ENCODE results near the gene ZBTB16. TPM values are rescaled to one million over a fixed set of nuclear protein-coding genes. Genes with fewer than 3 reads are reported as not detected.

ZBTB16 gene
- total RNA-seq, 4 donors from 2014 or later = 10.4 to 137 (median 18.8) TPM

- TF ChIP-seq CTCF (IDR thresholded peaks at IDR 0.05) (no peak), POLR2A (IDR thresholded peaks at IDR 0.05) (no peak)
- no peak for DNase-seq
- Histone ChIP-seq H3K27ac (no peak overlapping the region), H3K36me3 (no peaks in the 10 kb centered on the region), H3K27me3 (peaks cover 0 to 36% (median 0%) of the 10 kb centered on the region in 4 donors), H3K9me3 (no peaks in the 10 kb centered on the region), H3K4me1 (no peaks in the 10 kb centered on the region), H3K4me3 (no peak overlapping the region)
- intact Hi-C loops (cut with DNase I) = no loop called here
- 85 to 94% methylated on average over 5 of the region's 5 CpGs for WGBS, 2 donors
Measured at GRCh38 chr11:114270531-114271270, 211.2 kb downstream of the ZBTB16 start.

GRCh38 chr11:114271316-114271715, 211.8 kb downstream of the ZBTB16 start:
- DNase-seq = no peak
- Histone ChIP-seq H3K9me3 (no peaks in the 10 kb centered on the region), H3K27ac (no peak overlapping the region), H3K4me1 (no peaks in the 10 kb centered on the region), H3K36me3 (no peaks in the 10 kb centered on the region), H3K4me3 (no peak overlapping the region), H3K27me3 (peaks cover 0 to 41% (median 0%) of the 10 kb centered on the region in 4 donors)
- no peak for TF ChIP-seq POLR2A (IDR thresholded peaks at IDR 0.05)
- no peak for TF ChIP-seq CTCF (IDR thresholded peaks at IDR 0.05)
- intact Hi-C loops (cut with DNase I) = no loop called here
- 56 to 80% methylated on average over 2 of the region's 2 CpGs for WGBS, 2 donors

DNA sequence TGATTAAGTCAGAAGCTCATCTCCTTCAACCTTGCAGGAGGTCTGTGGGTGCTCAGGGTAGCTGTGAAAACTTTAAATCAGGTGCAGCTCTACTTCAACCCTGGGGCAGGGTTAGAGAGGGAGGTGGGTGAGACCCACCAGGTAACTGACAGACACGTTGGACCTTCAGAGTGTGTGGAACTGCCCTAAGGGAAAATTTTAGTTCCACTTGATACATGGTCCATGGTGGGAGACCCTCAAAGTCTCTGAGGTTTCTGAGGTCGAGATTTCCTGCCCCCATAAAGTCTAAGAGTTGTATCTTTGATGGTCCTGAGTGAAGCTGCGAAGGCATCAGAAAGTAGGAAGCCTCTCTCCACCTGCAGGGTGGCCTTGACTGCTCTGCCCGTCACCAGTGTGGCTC, 212.8 kb downstream of the ZBTB16 start:
- 51 to 81% methylated on average over 4 of the region's 4 CpGs for WGBS, 2 donors
- no peak overlapping the region for H3K4me3 ChIP-seq
- DNase-seq = no peak
- H3K36me3 ChIP-seq = no peaks in the 10 kb centered on the region
- TF ChIP-seq CTCF (IDR thresholded peaks at IDR 0.05) = no peak
- no peak for TF ChIP-seq POLR2A (IDR thresholded peaks at IDR 0.05)
- no peak overlapping the region for H3K27ac ChIP-seq
- no peaks in the 10 kb centered on the region for H3K9me3 ChIP-seq
- peaks cover 0 to 46% (median 0%) of the 10 kb centered on the region in 4 donors for H3K27me3 ChIP-seq
- intact Hi-C loops (cut with DNase I) = no loop called here
- H3K4me1 ChIP-seq = no peaks in the 10 kb centered on the region

- H3K9me3 ChIP-seq = no peaks in the 10 kb centered on the region
- peaks cover 0 to 49% (median 0%) of the 10 kb centered on the region in 4 donors for H3K27me3 ChIP-seq
- no peak for DNase-seq
- H3K4me3 ChIP-seq = no peak overlapping the region
- H3K27ac ChIP-seq = no peak overlapping the region
- 77 to 89% methylated on average over 3 of the region's 3 CpGs for WGBS, 2 donors
- no peaks in the 10 kb centered on the region for H3K4me1 ChIP-seq
- TF ChIP-seq POLR2A (IDR thresholded peaks at IDR 0.05) (no peak), CTCF (IDR thresholded peaks at IDR 0.05) (no peak)
- intact Hi-C loops (cut with DNase I) = no loop called here
- H3K36me3 ChIP-seq = no peaks in the 10 kb centered on the region
Measured at GRCh38 chr11:114273071-114273470, 213.6 kb downstream of the ZBTB16 start.

DNA sequence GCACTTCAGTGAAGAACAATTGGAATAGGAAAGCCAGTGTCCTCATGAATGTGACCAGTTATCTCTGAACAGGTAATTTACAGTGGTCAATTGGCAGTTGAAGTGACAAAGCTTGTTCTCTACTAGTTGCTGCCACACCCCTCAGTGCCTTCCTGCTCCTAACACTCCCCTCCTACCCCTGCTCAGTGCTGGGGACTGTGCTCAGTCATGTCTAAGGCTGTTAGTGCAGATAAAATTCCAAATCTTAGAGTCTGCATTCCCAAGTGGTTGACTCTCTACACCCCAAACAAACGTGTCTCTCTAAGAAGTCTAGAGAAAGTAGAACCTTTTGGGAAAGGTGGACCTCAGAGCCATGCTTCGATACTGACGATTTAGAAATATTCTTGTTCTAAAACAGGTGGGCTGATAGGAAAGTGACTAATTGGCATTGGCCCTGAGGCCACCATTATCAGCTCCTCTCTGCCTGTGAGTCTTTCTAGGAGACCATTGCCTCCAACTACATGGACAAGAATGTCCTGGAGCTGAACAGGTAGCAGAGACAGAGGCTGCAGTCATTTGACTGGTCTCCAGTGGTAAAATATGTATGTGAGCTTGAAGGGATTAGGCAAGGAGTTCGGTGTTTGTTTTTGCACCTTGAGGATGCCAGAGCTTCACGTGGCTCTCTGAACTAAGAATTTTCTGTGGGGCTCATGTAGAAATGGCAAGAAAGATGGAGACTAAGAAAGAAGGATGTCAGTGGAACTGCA, 214.6 kb downstream of the ZBTB16 start:
- DNase-seq = no peak
- H3K4me3 ChIP-seq = no peak overlapping the region
- WGBS, 2 donors = 52 to 61% methylated on average over 5 of the region's 5 CpGs
- H3K27ac ChIP-seq = no peak overlapping the region
- intact Hi-C loops (cut with DNase I) = no loop called here
- no peaks in the 10 kb centered on the region for H3K4me1 ChIP-seq
- peaks cover 0 to 54% (median 0%) of the 10 kb centered on the region in 4 donors for H3K27me3 ChIP-seq
- no peaks in the 10 kb centered on the region for H3K9me3 ChIP-seq
- H3K36me3 ChIP-seq = no peaks in the 10 kb centered on the region
- TF ChIP-seq POLR2A (IDR thresholded peaks at IDR 0.05) (no peak), CTCF (IDR thresholded peaks at IDR 0.05) (no peak)

Measured in esophagus squamous epithelium (tissue), 5 donors.